OCI-LY7 (cell line): ENCODE data around the gene GCKR. TPM values are rescaled to one million over a fixed set of nuclear protein-coding genes. Genes with fewer than 3 reads are reported as not detected.

Source experiments
- BruUV-seq: library from RNA; stranded (reverse); fragments of 400-500 nt; replicated peaks from 2 replicates; lab custom pipeline; 2021; lab: Mats Ljungman, UMichigan
- CTCF ChIA-PET: fragments of 300-600 bp; sonication (Branson Sonifier 250); formaldehyde crosslinking; loops from one replicate; lab custom pipeline; 2022; ENCODE audit warnings: antibody characterized with exemption; ENCODE audit not compliant: unreplicated experiment; lab: Charles Lee
- POLR2A ChIA-PET: fragments of 300-600 bp; sonication (Branson Sonifier 250); formaldehyde crosslinking; loops from one replicate; lab custom pipeline; 2022; ENCODE audit warnings: antibody characterized with exemption; lab: Charles Lee
- DNase-seq: peaks from one replicate; pipeline ENCODE4 v3.0.0-alpha.2; 2015; ENCODE audit warnings: low spot score
- H2AFZ ChIP-seq: fragments of 200-600 bp; sonication (generic), shearing (Covaris generic); 2 replicates; pipeline ENCODE4 v1.6.1; 2014; ENCODE audit warnings: mild to moderate bottlenecking, antibody characterized with exemption, low read length, moderate library complexity
- H3K27ac ChIP-seq: fragments of 200-600 bp; sonication (generic); 2 replicates; pipeline ENCODE4 v1.5.1; 2014; ENCODE audit warnings: mixed run types, low read depth, mild to moderate bottlenecking, moderate library complexity, low read length, inconsistent platforms; ENCODE audit not compliant: poor library complexity, severe bottlenecking
- H3K36me3 ChIP-seq: fragments of 200-600 bp; sonication (generic); 2 replicates; pipeline ENCODE4 v1.6.1; 2014; ENCODE audit warnings: mild to moderate bottlenecking, antibody characterized with exemption, low read length, moderate library complexity, mixed read lengths; ENCODE audit not compliant: insufficient read depth
- H3K4me1 ChIP-seq: fragments of 200-600 bp; sonication (generic); 2 replicates; pipeline ENCODE4 v1.5.1; 2014; ENCODE audit warnings: mild to moderate bottlenecking, low read length; ENCODE audit not compliant: insufficient read depth, poor library complexity, severe bottlenecking
- H3K4me2 ChIP-seq: fragments of 200-600 bp; sonication (generic); 2 replicates; pipeline ENCODE4 v1.6.1; 2014; ENCODE audit warnings: mild to moderate bottlenecking, low read length
- H3K4me3 ChIP-seq: fragments of 200-600 bp; sonication (generic); 2 replicates; pipeline ENCODE4 v1.5.1; 2014; ENCODE audit warnings: mild to moderate bottlenecking, low read depth, low read length; ENCODE audit not compliant: poor library complexity, severe bottlenecking
- H3K79me2 ChIP-seq: fragments of 200-600 bp; sonication (generic); 2 replicates; pipeline ENCODE4 v1.6.1; 2016; ENCODE audit warnings: low read depth, mild to moderate bottlenecking, low read length, moderate library complexity, mixed read lengths; ENCODE audit not compliant: insufficient read depth
- H3K9me2 ChIP-seq: fragments of 200-600 bp; sonication (generic); 2 replicates; pipeline ENCODE4 v1.6.1; 2016; ENCODE audit warnings: mild to moderate bottlenecking, low read length, mixed read lengths; ENCODE audit not compliant: insufficient read depth
- H3K9me3 ChIP-seq: fragments of 200-600 bp; sonication (generic); 2 replicates; pipeline ENCODE4 v1.6.1; 2014; ENCODE audit warnings: mild to moderate bottlenecking, mixed run types, low read length, mixed read lengths
- H4K20me1 ChIP-seq: fragments of 200-600 bp; sonication (generic); 2 replicates; pipeline ENCODE4 v1.6.1; 2014; ENCODE audit warnings: mild to moderate bottlenecking, antibody characterized with exemption, low read length, moderate library complexity, mixed read lengths; ENCODE audit not compliant: insufficient read depth
- EZH2phosphoT487 ChIP-seq: fragments of 200-600 bp; sonication (generic); IDR thresholded peaks from 2 replicates; pipeline ENCODE4 v1.6.1; 2018; ENCODE audit warnings: low read depth, borderline replicate concordance, mild to moderate bottlenecking, mixed run types, antibody characterized with exemption, low read length, moderate library complexity, mixed read lengths
- intact Hi-C: fragments of 100-400 bp; cut with micrococcal nuclease; formaldehyde crosslinking; loops from one replicate; pipeline ENCODE4 v1.10.0; 2022; ENCODE audit not compliant: unreplicated experiment
- total RNA-seq, 2 experiments: library from RNA; depleted of rRNA in 1 of 2; stranded (reverse); fragments of >200 nt in 1 of 2; shearing (Covaris generic) in 1 of 2; gene quantifications; 2 replicates each; pipeline ENCODE4 v1.2.3, GENCODE V29; 2014 to 2022
- TF ChIP-seq, protein P1 (sequence below): fragments of 200-600 bp; sonication (generic); conservative IDR thresholded peaks from 2 replicates; pipeline ENCODE4 v1.5.1; 2014; ENCODE audit warnings: mild to moderate bottlenecking, antibody characterized with exemption, low read length, moderate library complexity, mixed read lengths

GCKR gene
- total RNA-seq, 2 experiments from 2014 or later = not detected

DNA sequence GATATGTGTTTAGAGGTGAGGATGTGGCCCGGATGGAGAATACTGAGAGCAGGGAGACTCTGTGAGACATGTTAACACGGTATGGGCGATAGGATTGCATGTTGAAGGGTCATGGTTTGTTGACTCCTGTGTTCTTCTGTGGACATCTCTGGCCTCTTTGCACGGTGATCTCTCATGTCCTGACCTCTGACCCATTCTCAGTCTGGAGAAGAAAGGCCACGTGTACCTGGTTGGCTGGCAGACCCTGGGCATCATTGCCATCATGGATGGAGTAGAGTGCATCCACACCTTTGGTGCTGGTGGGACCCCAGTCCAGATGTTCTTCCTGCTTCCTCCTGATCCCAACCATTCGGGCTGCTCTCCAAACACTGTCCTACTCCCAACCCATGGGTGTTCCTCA lies 9.9 kb downstream of the GCKR start:
- no peak overlapping the region for H2AFZ ChIP-seq
- no peak overlapping the region for H3K4me3 ChIP-seq
- no peak overlapping the region for H3K4me2 ChIP-seq
- H3K9me3 ChIP-seq = no peaks in the 10 kb centered on the region
- H3K27ac ChIP-seq = no peak overlapping the region
- DNase-seq = no peak
- intact Hi-C loops = no loop called here
- H3K79me2 ChIP-seq = no peaks in the 10 kb centered on the region
- no TSS peak for BruUV-seq
- TF ChIP-seq, protein P1, sequence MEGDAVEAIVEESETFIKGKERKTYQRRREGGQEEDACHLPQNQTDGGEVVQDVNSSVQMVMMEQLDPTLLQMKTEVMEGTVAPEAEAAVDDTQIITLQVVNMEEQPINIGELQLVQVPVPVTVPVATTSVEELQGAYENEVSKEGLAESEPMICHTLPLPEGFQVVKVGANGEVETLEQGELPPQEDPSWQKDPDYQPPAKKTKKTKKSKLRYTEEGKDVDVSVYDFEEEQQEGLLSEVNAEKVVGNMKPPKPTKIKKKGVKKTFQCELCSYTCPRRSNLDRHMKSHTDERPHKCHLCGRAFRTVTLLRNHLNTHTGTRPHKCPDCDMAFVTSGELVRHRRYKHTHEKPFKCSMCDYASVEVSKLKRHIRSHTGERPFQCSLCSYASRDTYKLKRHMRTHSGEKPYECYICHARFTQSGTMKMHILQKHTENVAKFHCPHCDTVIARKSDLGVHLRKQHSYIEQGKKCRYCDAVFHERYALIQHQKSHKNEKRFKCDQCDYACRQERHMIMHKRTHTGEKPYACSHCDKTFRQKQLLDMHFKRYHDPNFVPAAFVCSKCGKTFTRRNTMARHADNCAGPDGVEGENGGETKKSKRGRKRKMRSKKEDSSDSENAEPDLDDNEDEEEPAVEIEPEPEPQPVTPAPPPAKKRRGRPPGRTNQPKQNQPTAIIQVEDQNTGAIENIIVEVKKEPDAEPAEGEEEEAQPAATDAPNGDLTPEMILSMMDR = no peak
- no peak for TF ChIP-seq EZH2phosphoT487
- H3K4me1 ChIP-seq = no peaks in the 10 kb centered on the region
- no peaks in the 10 kb centered on the region for H4K20me1 ChIP-seq
- no peaks in the 10 kb centered on the region for H3K9me2 ChIP-seq
- no peaks in the 10 kb centered on the region for H3K36me3 ChIP-seq
- CTCF ChIA-PET = no interaction called here
- POLR2A ChIA-PET = interaction anchor here (0.6 to 0.9 kb wide), 2 partner anchors 12 to 1446 kb away, joined by 3 to 8 read pairs; no protein-coding TSS in a partner anchor

DNA sequence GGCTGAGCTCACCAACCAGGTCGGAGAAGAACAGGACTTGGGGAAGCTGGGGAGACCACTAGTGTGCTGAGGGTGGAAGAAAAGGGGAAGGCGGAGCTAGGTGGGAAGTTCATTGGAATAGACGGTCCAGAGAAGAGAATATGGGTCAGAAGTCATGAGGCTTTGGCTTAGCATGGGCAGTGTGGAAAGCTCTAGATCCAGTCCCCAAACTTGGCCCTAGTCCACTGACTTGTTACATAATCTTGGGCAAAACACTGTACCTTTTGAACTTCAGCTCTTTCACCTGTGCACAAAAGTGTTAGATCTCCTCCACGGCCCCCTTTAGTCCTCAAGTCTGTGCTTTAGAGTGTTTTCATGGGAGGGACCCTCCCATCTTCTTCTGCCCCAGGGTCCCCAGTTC lies 10.7 kb downstream of the GCKR start:
- TF ChIP-seq, protein P1 = no peak
- no peak for TF ChIP-seq EZH2phosphoT487
- H4K20me1 ChIP-seq = no peaks in the 10 kb centered on the region
- BruUV-seq = no TSS peak
- no peaks in the 10 kb centered on the region for H3K36me3 ChIP-seq
- intact Hi-C loops = no loop called here
- POLR2A ChIA-PET = no interaction called here
- H3K4me3 ChIP-seq = no peak overlapping the region
- H3K27ac ChIP-seq = no peak overlapping the region
- no peaks in the 10 kb centered on the region for H3K9me3 ChIP-seq
- DNase-seq = no peak
- no peak overlapping the region for H2AFZ ChIP-seq
- no peak overlapping the region for H3K4me2 ChIP-seq
- CTCF ChIA-PET = no interaction called here
- no peaks in the 10 kb centered on the region for H3K9me2 ChIP-seq
- no peaks in the 10 kb centered on the region for H3K79me2 ChIP-seq
- no peaks in the 10 kb centered on the region for H3K4me1 ChIP-seq

DNA sequence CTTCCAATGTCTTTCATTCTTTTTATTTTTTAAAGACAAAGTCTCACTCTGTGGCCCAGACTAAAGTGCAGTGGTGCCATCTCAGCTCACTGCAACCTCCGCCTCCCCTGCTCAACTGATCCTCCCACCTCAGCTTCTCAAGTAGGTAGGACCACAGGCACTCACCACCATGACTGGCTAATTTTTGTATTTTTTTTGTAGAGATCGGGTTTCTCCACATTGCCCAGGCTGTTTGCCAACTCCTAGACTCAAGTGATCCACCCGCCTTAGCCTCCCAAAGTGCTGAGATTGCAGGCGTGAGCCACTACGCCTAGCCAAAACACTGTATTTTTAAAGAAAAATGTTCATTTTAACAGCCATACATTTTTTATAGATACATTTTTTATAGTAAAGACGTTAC lies 12.7 kb downstream of the GCKR start:
- Histone ChIP-seq H3K4me3 (no peak overlapping the region), H3K27ac (no peak overlapping the region), H2AFZ (no peak overlapping the region), H3K36me3 (no peaks in the 10 kb centered on the region), H3K79me2 (no peaks in the 10 kb centered on the region), H3K4me1 (no peaks in the 10 kb centered on the region), H3K9me3 (no peaks in the 10 kb centered on the region), H3K9me2 (no peaks in the 10 kb centered on the region), H4K20me1 (no peaks in the 10 kb centered on the region), H3K4me2 (no peak overlapping the region)
- TF ChIP-seq, protein P1 = no peak
- TF ChIP-seq EZH2phosphoT487 = no peak
- DNase-seq = no peak
- CTCF ChIA-PET = no interaction called here
- intact Hi-C loops = no loop called here
- POLR2A ChIA-PET = no interaction called here
- no TSS peak for BruUV-seq
